ENCODE results near the gene ARHGAP24. TPM values are rescaled to one million over a fixed set of nuclear protein-coding genes. Genes with fewer than 3 reads are reported as not detected.
A peak's percentile ranks its signal among the peaks of the same experiment; 100 is the strongest.

The ARHGAP24 gene
- 1 to 10 TPM in 1 of 2 donors, not detected in 1; 1.0 TPM for total RNA-seq

DNA sequence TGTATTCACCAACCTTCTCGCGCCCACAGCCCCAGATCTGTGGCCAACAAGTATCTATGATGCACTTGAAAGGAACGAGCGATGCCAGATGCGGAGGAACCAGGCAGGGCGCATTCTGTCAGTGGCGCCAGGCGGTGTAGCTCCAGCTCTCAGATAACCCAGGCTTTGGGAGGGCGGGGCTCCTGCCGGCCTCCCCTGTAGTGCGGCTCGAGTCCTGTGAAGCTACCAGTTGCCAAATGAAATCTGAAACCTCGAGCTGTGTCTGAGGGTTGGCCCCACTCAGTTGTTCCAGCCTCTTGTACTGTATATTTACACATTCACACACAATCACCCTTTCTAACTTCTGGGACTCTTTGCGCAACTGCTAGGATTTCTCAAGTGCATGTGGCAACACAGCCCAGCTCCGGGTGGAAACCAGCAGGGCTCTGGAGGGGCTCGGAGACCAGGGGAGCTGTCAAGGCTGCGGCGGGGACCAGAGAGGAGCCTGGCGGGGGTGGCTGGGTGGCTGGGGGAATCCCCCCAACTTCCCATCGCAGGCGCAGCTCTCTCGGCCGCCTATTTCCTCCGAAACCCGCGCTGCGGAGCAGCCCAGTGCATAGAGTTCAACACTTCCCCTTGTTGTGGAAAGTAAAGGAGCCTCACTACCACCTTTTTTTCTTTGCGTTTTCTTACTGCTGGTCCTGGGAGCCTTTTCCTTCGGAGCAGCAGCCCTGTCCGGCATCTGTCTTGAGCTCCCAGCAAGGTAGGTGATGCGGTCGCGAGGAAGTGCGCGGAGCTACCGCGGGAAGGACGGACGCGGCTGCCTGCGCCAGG, at the start of gene ARHGAP24:
Gene ARHGAP24, plus strand, starts transcription at position 333 of the 813 bp plus-strand sequence.
- Mint-ChIP-seq H3K4me3 (no peak within 1 kb of the TSS), H3K9me3 (peaks cover 8% of the 10 kb centered on the region)

DNA sequence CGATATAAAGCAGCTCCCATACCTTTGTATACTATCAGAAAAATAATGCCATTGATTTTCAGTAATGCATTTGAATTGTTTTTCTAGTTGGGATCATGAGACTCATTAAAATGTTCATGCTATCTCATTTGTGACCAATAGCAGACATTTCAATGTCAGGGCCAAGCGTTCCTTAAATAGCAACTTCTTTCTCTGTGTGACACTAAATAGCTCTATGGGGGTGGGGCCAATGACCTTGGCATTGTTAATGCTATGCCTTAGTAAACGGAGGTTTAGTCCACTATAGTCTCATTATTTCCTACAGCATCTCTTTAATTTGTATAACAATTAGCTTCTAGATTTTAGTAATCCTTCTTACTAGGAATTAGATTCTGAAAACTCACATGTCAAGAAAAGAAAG, 48.6 kb upstream of the ARHGAP24 start:
- no peak overlapping the region for H3K27ac Mint-ChIP-seq
- ATAC-seq (no peak), DNase-seq (ENCODE audit: low spot score) (no peak)
- H3K9me3 Mint-ChIP-seq = peaks cover 12% of the 10 kb centered on the region
- H3K4me3 Mint-ChIP-seq = no peak overlapping the region
- H3K36me3 Mint-ChIP-seq = no peaks in the 10 kb centered on the region
- H3K27me3 Mint-ChIP-seq = no peaks in the 10 kb centered on the region
- H3K4me1 Mint-ChIP-seq (ENCODE audit: low read depth in 2 of 2) = no peaks in the 10 kb centered on the region

More for the DNA sequence above, at the start of gene ARHGAP24:
- ATAC-seq = peak; percentile 64 to 90
- Mint-ChIP-seq H3K4me1 (ENCODE audit: low read depth in 2 of 2) (no peaks in the 10 kb centered on the region), H3K27me3 (peaks cover 0 to 3% of the 10 kb centered on the region in 2 donors), H3K36me3 (peaks cover 4% of the 10 kb centered on the region), H3K27ac (no peak within 1 kb of the TSS)
- DNase-seq (ENCODE audit: low spot score) = peak; percentile 61

DNA sequence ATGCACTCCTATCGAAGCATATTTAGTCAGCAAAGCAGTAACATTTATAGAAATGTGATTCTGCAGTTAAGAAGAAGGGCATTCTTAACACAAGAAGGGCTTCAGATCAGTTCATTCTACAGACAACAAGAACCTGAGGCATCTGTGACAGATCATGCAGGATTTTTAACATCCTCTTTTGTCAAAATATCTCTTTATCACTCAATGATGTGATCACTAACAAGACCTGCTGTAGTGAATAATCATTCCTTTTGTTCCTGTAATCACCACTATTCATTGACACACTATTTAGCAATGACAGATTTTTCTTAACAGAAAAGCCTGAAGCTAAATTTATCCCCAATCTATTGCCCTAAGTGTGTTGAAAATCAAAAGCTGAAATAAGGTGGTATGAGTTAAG, 47.8 kb upstream of the ARHGAP24 start:
- no peak overlapping the region for H3K4me3 Mint-ChIP-seq
- no peaks in the 10 kb centered on the region for H3K4me1 Mint-ChIP-seq (ENCODE audit: low read depth in 2 of 2)
- no peaks in the 10 kb centered on the region for H3K27me3 Mint-ChIP-seq
- DNase-seq (ENCODE audit: low spot score) (no peak), ATAC-seq (no peak)
- no peaks in the 10 kb centered on the region for H3K36me3 Mint-ChIP-seq
- H3K9me3 Mint-ChIP-seq = peaks cover 12% of the 10 kb centered on the region
- no peak overlapping the region for H3K27ac Mint-ChIP-seq

DNA sequence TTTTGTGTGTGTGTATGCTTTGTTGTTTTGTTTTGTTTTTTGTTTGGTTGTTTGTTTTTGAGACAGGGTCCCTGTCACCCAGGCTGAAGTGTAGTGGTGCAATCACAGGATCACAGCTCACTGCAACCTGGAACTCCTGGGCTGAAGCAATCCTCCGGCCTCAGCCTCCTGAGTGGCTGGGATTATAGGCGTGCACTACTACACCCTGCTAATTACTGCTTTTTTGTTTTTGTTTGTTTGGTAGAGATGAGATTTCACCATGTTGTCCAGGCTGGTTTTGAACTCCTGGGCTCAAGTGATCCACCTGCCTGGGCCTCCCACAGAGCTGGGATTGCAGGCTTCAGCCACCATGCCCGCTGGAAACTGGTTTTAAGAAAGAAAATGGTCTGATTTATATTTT, 44.7 kb upstream of the ARHGAP24 start:
- Mint-ChIP-seq H3K27ac (no peak overlapping the region), H3K4me1 (ENCODE audit: low read depth in 2 of 2) (no peaks in the 10 kb centered on the region), H3K9me3 (peaks cover 19% of the 10 kb centered on the region), H3K4me3 (no peak overlapping the region), H3K27me3 (no peaks in the 10 kb centered on the region), H3K36me3 (no peaks in the 10 kb centered on the region)
- ATAC-seq (no peak), DNase-seq (ENCODE audit: low spot score) (no peak)

DNA sequence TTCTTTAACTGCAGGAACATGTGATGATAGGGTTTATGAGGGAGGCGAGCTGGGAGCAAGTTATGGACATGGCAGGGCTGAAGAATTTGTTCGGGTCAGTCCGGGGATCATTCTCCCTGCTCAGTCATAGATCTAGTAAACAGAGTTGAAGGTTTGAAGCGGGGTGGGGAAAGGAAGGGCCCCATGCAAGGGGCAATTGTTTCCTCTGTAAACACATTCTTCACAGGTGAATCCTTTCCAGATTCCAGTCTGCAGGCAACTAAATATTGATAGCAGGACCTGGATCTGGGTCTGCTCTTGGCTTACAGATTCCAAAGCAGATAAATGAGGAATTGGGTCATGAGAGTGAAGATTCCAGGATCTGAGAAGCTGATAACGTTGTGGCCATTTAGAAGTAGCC, 44.3 kb upstream of the ARHGAP24 start:
- Mint-ChIP-seq H3K4me3 (no peak overlapping the region), H3K27ac (no peak overlapping the region), H3K27me3 (no peaks in the 10 kb centered on the region), H3K9me3 (peaks cover 19% of the 10 kb centered on the region), H3K36me3 (no peaks in the 10 kb centered on the region), H3K4me1 (ENCODE audit: low read depth in 2 of 2) (no peaks in the 10 kb centered on the region)
- ATAC-seq (no peak), DNase-seq (ENCODE audit: low spot score) (no peak)

DNA sequence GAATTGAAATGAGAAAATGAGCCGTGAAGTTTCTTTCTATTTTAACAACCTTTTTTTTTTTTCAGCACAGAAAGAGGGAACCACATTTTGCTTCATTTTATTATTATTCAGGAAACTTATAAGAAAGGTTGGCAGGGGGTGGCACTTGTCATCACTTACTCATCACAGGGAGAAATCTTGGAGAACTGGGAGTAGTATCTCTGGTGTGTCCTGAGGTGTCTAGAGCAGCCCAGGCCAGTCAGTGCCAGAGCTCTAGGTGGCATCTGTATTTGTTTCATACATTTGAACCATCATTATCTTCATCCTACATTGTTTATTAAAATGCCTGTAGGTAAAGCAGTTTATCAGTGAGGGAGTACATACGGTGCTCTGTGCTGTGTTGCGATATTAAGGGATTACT, 43.8 kb upstream of the ARHGAP24 start:
- no peak overlapping the region for H3K27ac Mint-ChIP-seq
- no peak overlapping the region for H3K4me3 Mint-ChIP-seq
- no peaks in the 10 kb centered on the region for H3K27me3 Mint-ChIP-seq
- DNase-seq (ENCODE audit: low spot score) (no peak), ATAC-seq (no peak)
- H3K36me3 Mint-ChIP-seq = no peaks in the 10 kb centered on the region
- peaks cover 19% of the 10 kb centered on the region for H3K9me3 Mint-ChIP-seq
- no peaks in the 10 kb centered on the region for H3K4me1 Mint-ChIP-seq (ENCODE audit: low read depth in 2 of 2)

DNA sequence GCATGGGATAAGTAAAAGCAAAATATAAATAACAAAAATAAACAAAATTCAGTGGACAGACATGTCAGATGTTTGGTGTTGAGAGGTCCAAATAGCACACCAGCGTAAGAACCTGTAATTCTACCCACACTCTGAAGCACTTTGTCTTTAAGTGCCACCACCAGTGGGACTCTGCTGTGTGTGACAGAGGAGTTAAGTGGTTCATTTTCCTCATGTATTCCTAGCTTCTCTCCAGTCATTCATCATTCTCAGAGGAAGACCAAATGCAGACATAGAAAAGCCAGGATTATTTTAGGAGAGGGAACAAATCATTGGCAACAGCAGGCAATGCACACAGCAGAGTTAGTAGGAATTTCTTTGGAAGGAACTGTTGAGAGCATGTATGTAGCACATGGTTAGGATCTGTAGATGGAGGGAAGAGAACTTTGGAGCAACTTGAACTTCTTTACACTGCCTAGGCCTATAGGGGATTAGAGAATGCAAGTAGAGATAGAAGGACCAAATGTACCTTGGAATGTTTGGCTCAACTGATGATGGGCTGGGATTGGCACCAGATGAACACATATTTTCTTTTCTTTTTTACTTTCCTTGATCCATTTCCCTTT, 43.0 kb upstream of the ARHGAP24 start:
- no peak overlapping the region for H3K27ac Mint-ChIP-seq
- H3K9me3 Mint-ChIP-seq = peaks cover 19% of the 10 kb centered on the region
- no peak overlapping the region for H3K4me3 Mint-ChIP-seq
- no peaks in the 10 kb centered on the region for H3K27me3 Mint-ChIP-seq
- no peaks in the 10 kb centered on the region for H3K36me3 Mint-ChIP-seq
- DNase-seq (ENCODE audit: low spot score) = no peak
- no peaks in the 10 kb centered on the region for H3K4me1 Mint-ChIP-seq (ENCODE audit: low read depth in 2 of 2)
- no peak for ATAC-seq

DNA sequence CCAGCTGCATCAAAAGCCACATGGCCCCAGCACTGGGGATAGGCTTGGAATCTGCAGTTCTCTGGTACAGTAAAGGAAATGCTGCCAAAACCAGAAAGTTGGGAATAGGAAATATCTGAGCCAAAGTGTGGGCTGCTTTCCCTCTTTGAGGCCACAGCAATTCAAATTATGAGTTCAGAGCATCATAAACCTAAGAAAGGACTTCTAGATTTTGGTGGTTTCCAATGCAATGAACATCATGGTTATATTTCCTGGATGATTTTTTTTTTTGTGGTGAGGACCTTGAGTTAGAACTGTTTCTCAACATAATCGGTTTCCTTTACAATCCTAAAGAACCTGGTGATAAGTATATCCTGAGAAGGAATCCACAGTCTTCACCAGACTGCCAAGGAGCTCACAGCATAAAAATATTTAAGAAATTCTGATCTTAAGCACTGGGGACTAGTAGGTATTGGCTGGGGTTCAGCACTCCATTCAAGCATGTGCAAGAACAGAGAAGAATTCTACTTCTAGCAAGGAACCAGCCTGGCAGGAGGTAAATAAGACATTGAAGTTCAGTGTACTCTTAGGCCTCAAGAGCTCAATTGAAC, 29.8 kb upstream of the ARHGAP24 start:
- H3K36me3 Mint-ChIP-seq = no peaks in the 10 kb centered on the region
- no peaks in the 10 kb centered on the region for H3K27me3 Mint-ChIP-seq
- no peak overlapping the region for H3K4me3 Mint-ChIP-seq
- no peak for ATAC-seq
- H3K27ac Mint-ChIP-seq = no peak overlapping the region
- DNase-seq (ENCODE audit: low spot score) = no peak
- peaks cover 2% of the 10 kb centered on the region for H3K9me3 Mint-ChIP-seq
- no peaks in the 10 kb centered on the region for H3K4me1 Mint-ChIP-seq (ENCODE audit: low read depth in 2 of 2)

DNA sequence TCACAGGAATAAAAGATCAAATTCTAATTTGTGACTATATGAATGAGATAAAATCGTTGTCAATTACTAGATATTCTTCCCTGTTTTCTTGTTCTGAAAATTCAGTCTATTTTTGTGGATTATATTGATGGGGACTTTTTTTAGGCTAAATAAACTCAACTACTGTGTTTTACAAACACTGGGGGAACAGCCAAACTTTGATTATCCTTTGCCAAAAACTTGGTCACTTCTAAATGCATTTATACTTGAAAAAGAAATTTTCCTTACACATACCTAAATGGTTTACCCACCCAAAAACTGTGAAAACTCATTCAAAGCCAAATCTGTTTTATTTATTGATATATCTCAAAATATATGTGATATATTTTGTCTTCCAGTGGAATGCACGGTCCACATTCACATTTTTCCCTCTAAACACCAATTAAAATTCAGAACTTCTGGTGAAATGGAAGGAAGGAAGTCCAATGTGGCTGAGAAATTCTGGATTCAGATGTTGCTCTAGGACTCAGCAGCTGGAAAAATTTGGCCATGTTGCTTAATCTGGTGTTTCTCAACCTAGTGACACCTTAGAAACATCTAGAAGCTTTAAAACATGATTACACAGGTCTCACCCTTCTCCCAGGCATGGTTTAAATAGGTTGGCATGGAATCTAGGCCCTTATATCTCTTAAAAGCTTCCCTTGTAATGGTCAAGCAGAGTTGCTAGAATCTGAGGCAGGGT, 28.6 kb upstream of the ARHGAP24 start:
- Mint-ChIP-seq H3K4me1 (ENCODE audit: low read depth in 2 of 2) (no peaks in the 10 kb centered on the region), H3K36me3 (no peaks in the 10 kb centered on the region), H3K27me3 (no peaks in the 10 kb centered on the region), H3K4me3 (no peak overlapping the region), H3K9me3 (no peaks in the 10 kb centered on the region), H3K27ac (no peak overlapping the region)
- DNase-seq (ENCODE audit: low spot score) (no peak), ATAC-seq (no peak)

DNA sequence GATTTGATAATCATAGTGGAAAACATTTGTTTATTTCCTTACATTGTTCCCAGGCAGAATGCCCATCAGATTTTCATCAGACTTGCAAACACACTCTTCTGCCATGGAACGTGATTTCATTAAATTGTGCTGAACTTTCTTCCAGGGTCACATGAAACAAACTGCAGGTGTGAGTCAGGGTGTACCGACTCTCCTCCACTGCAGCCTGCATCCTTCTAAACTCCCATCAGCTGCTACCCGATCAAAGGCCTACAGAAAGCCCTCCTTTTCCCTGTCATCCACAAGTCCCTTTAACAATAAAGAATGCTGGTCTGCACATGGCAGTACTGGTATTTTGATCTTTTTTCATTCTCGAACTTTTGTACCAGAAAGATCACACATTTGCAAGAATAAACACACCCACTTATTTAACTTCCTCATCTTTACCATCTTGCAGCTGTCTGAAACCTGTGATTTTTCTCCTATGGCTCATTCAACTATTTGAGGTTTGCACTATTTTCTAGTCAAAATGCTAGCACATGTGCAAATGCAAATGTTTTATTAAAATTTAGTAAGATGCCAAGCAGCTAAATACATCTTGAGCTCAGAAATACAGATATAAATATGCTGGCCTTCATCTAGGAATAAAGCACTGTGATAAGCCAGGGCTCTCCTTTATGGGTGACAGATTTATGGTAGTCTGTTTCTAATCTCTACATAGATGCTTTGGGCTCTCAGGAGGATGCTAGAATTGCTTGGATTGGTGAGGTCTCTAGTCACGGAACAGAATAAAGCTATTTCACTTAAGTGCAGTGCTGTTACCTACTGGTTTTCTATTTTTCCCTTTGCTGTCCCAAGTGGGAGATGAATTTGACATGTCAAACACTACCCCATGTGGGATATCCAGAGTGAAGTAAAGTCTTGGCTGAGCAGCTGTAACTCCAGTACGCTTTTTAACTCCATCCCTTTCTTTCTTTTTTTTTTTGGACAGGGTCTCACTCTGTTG, 25.8 kb upstream of the ARHGAP24 start:
- no peaks in the 10 kb centered on the region for H3K27me3 Mint-ChIP-seq
- no peak for ATAC-seq
- DNase-seq (ENCODE audit: low spot score) = no peak
- no peaks in the 10 kb centered on the region for H3K9me3 Mint-ChIP-seq
- no peak overlapping the region for H3K27ac Mint-ChIP-seq
- H3K36me3 Mint-ChIP-seq = no peaks in the 10 kb centered on the region
- no peaks in the 10 kb centered on the region for H3K4me1 Mint-ChIP-seq (ENCODE audit: low read depth in 2 of 2)
- no peak overlapping the region for H3K4me3 Mint-ChIP-seq

DNA sequence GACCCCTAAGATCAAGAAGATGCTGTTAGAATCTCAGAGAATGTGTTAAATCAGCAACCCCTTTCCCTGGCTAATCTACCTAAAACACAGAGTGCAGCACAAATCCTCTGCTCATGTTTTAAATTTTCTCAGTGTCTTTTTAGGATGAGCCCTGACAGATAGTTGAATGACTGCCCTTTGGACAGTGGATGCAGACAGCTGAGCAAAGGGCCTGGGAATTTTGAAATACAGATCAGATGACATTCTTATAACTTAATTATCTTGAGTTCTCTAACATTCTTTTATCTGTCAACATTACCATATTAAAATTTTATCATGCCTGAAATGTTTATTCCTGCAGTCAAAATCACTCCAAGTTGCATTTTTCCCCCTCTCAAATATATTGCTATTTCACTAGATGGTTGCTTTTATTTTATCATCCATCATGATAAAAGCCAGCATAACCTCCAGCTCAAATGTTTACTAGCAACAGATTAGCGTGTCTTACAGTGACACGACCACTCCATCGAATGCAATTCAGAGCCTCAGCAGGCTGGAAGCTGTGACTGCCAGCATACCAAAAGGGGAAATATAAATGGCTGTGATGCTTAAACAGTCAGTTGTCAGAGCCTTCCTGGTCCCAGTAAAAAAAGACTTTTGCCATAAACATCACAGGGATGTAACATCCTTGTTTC, 22.8 kb upstream of the ARHGAP24 start:
- Mint-ChIP-seq H3K36me3 (no peaks in the 10 kb centered on the region), H3K9me3 (no peaks in the 10 kb centered on the region), H3K27ac (no peak overlapping the region), H3K4me3 (no peak overlapping the region), H3K4me1 (ENCODE audit: low read depth in 2 of 2) (no peaks in the 10 kb centered on the region), H3K27me3 (no peaks in the 10 kb centered on the region)
- DNase-seq (ENCODE audit: low spot score) (no peak), ATAC-seq (no peak)

DNA sequence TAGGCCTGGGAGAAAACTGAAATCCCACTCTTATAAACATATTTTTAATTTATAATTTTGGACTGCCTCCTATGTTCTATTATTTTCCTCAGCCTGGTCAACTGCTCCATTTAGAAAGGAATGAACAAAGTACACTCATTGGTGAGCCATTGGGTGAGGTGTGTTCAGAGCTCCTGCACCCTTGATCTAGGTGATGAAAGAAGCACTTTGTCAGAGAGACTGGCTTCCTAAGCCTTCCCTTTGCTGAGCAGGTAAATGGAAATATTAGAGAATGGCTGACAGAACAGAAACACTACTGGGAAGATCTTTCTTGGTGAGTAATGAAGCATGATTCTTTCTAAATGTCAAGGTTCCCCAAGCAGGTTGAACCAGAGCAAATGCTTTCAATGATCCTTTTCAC, 19.0 kb upstream of the ARHGAP24 start:
- no peak for DNase-seq (ENCODE audit: low spot score)
- H3K27ac Mint-ChIP-seq = no peak overlapping the region
- H3K27me3 Mint-ChIP-seq = no peaks in the 10 kb centered on the region
- peaks cover 4% of the 10 kb centered on the region for H3K9me3 Mint-ChIP-seq
- no peaks in the 10 kb centered on the region for H3K4me1 Mint-ChIP-seq (ENCODE audit: low read depth in 2 of 2)
- no peak overlapping the region for H3K4me3 Mint-ChIP-seq
- H3K36me3 Mint-ChIP-seq = no peaks in the 10 kb centered on the region
- ATAC-seq = no peak
